DMS114 treated with DMSO at 0.1 percent for 48 hours (cell line): ENCODE data around the gene ERLIN1.

Experiments used
- DNase-seq: peaks from one replicate; lab custom pipeline; 2025; ENCODE audit not compliant: unreplicated experiment; lab: John Stamatoyannopoulos, UW

The ERLIN1 gene

DNA sequence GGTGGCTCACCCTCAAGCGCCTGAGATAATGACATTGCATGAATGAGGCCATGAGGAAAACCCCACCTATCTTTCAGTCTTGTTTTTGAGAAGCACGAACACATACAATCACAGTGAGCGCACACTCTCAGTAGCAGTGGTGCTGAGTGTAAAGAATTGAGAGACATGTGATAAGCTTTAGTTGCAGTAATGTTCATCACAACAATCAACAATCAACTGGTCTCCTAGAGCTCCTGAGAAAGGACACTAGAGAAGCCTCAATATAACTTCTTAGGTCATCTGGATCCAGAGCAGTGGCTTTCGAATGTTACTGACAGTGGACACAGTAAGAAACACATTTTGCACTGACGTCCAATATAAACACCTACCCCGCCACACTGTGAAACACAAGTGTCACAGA lies 12.8 kb downstream of the ERLIN1 start:
- no peak for DNase-seq

DNA sequence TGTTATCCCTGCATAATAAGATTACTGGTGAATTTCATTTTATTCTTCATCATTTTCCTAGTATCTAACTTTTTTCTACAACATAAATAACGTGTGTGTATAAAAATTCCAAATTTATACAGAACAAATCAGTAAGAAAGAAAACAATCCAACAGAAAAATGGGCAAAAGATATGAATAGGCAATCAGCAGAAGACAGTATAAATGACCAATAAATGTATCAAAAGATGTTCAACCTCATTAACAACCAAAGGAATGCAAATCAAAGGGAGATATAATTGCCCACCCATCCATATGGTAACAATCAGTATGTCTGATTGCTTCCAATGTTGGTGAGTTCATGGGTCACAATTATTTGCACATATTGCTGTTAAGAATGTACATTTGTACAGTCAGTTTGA lies 13.5 kb downstream of the ERLIN1 start:
- no peak for DNase-seq

GRCh38 chr10:100168313-100168643 lies 17.6 kb downstream of the ERLIN1 start:
- DNase-seq, result no peak

DNA sequence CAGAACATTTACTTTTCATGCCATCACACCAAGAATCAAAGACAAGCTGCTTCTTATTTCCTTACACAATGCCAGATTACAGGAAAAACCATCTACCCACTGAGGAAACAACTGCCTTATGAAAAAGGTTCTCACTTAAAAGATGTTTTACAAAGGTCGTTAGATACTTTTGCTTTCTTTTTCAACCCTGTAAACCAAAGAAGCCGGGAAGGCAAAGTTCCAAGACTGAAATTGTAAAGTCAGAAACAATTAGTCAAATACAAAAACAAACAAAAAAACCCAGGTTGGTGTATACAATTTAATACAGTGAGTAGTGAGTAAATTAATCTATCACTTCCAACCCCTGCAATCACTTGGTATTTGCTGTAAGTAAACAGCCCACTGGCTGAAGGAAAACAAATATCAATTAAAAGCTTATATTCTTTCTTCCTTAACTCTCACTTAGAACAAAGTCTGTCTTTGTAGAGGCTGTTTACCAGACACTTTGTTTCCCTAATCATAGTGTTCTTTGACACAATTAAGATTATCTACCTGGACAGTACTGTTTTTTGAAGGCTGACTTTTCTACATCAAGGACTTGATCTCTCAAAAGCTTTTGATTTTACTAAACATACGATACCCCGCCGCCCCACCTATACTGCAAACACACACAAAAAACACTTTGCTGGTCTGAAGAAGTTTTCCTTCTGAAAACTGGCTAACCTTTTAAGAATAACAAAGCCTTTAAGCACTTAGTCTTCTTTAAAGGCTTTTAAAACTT lies 18.1 kb downstream of the ERLIN1 start:
- no peak for DNase-seq

- DNase-seq, result no peak
Measured at GRCh38 chr10:100163704-100164621, 21.9 kb downstream of the ERLIN1 start.

DNA sequence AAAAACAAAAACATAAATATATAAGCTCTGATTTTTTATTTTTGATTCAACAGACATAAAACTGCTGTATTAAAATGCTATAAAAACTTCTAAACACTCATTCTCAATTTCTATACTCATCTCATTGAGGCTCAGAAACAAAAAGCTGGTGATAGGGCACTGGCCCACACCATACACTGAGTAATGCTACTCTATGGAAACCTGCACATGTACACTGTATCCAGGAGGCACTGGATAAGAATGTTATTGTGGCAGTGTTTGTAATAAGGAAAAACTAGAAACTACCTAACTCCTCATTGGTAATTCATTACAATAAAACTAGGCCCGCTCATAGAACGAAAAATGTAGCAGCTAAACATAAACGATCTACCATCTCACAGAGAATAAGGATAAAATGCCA lies 23.1 kb downstream of the ERLIN1 start:
- DNase-seq, result no peak

GRCh38 chr10:100158044-100158805 lies 27.6 kb downstream of the ERLIN1 start:
- no peak for DNase-seq

GRCh38 chr10:100157156-100157555 lies 28.7 kb downstream of the ERLIN1 start:
- no peak for DNase-seq

DNA sequence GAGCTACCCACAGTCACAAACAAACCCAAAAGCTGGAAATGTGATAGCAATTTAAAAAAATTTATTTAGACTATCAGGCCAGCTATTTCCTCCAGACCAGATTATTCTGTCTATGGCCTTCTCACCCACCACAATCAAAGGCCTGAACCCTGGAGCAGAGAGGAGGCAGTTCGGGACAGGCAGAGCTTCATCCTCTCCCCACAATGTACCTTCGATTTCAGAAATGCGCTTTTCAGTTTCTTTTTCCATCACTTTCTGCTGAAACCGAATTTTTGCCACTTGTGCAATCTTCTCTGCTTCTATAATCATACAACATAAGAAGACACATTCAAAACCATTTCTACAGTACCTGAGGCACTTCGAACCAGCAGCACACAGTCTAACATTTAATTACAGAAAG lies 29.9 kb downstream of the ERLIN1 start:
- no peak for DNase-seq

- DNase-seq, result no peak
Measured at GRCh38 chr10:100154666-100155065, 31.2 kb downstream of the ERLIN1 start.

- DNase-seq, result no peak
Measured at GRCh38 chr10:100153239-100153825, 32.5 kb downstream of the ERLIN1 start.

DNA sequence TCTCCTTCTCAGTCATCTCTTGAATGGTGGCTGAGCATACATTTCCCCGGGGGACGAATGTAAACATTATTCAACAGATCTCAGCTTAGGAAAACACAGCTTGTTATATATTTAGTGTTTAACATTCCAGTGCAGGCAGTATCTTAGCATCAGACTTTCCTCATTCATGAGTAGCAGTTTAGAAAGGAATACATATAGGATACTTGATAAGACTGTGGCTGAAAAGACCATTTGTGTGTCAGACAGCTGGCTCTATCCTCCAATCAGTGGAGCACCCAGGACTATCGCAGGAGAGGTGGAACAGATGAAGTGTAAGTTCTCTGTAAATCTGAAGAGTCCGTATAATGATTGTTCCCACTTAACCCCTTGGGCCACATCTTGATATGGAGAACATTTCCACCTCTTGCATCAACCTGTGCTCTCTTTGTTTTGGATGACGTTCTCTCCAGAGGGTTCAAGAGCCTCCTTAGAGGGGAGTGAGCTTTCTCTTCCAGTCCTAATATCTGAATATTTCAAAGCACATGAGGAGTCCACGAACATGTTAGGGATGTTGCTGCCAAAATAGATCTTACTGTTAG lies 34.0 kb downstream of the ERLIN1 start:
- DNase-seq, result no peak

DNA sequence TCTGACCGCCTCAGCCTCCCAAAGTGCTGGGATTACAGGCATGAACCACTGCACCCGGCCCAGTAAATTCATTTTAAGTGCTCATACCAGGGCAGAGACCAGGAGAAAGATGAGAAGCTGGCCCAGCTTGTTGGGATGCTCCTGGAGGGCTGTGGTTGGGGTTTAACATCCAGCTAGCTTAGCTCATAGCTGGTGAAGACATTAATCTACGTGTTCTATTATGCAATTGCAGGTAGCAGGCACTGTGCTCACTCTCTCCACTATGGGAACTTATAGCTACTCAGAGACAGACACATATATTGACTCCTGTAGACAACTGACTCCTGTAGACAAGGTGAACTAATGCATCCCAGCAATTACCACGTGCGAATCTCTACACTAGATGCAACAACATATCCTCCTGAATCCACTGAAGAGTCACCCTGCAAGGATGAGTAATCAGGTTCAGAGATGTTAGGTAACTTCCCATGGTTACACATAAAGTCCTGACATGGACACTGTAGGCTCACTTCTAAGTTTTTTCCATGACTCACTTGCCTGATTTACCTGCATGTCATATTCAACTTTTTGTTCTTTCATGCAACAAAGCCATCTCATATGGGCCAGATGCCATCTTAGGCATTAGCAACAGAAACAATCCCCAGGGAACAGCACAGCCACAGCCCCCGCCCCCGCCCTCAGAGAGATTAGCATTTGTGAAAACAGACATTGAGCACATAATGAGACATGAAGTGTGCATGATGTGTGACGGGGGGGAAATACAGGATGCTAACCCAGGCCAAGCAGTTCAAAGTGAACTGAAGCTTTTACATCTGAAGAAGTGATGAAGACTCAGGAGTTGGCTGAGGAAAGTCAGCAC lies 37.2 kb downstream of the ERLIN1 start:
- no peak for DNase-seq

DNA sequence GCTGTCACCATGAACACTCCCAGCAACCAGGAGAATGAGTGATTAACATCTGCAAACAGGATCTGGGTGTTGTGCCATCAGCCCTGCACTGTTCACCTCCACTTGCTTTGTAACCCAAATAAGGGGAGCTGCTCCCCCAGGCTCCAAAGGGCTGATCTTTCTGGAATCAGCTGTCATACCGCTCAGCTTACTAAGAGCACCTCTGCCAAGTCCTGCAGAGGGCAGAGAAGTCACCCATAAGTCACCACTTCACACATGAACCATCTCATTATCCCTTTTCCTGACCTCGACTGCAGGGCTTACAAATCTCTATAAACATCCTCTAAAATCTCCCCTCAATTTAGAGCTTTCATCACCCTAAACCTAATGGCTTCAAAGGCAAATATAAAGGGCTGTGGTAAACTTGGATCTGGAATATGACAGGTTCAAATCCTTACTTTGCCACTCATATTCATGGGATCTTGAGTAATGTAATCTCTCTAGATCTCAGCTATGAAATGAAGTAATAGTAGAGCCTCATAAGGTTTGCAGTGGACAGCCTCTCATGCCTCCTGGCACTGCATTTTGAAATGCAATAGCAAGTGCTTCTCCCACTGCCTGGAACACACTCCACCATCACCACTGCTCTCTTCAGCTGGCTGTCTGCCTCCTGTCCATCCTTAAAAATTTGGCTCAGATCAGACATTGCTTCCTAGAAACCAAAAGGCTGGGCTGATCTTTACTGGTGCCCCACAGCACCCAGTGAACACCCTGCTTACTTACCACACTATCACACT lies 38.8 kb downstream of the ERLIN1 start:
- DNase-seq, result no peak

DNA sequence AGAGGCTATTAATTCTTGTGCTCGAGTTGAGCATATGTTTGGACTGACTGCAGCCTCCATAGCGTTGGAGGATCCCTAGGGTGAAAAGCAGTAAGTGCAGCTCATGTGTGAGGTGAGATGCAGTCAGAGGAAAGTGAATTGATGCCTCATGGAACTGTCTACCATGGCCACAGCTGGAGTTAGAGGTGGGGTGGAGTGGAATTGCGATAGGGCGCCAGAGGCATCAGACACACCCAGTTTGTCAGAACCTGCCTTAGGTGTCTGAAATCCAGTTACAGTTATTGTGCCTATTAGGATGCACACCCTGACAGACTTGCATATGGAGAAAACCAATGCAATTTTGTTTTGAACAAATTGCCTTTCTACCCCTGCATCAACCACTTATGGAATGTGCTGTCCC lies 39.4 kb downstream of the ERLIN1 start:
- no peak for DNase-seq

- DNase-seq, result no peak
Measured at GRCh38 chr10:100143756-100144155, 42.1 kb downstream of the ERLIN1 start.

- no peak for DNase-seq
Measured at GRCh38 chr10:100141446-100142087, 44.3 kb downstream of the ERLIN1 start.

- no peak for DNase-seq
Measured at GRCh38 chr10:100140070-100140469, 45.8 kb downstream of the ERLIN1 start.
